ENCODE results near the gene FOXN3.

Gene FOXN3

DNA sequence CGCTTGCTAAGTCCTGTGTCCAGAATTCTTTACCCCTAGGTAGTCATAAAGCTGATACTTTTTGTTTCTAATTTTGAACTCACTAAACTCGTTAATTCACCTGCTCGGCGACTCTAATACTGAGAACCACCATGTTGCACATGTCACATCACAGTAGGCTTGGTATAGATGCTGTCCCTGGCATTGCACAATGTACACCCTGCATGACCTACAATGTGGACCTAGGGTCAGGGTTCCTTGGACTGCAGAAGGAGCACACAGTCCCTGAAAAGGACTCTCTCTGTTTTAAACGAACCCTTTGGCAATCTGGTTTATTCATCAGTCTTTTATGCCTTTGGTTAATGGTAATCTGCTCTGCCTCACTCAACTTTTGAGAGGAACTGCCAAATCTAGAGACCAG is 272.4 kb downstream of the FOXN3 start:
- DNase-seq = no peak

GRCh38 chr14:89144066-89144465 is 273.0 kb downstream of the FOXN3 start:
- DNase-seq = no peak

DNA sequence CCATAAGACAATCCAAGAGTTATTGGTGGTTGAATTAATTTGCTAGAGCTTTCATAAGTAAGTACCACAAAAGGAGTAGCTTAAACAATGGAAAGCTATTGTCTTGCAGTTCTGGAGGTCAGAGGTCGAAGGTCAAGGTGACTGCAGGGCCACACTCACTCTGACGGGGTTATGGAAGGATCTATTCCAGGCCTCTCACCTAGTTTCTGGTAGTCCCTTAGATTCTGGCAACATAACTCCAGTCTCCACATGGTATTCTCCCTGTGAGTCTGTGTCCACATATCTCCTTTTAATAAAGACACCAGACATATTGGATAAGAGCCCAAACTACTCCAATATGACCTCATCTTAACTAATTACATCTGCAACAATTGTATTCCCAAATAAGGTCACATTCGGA is 273.4 kb downstream of the FOXN3 start:
- DNase-seq = no peak

- no peak for DNase-seq
These were observed 274.7 kb downstream of the FOXN3 start for GRCh38 chr14:89142366-89142765.

DNA sequence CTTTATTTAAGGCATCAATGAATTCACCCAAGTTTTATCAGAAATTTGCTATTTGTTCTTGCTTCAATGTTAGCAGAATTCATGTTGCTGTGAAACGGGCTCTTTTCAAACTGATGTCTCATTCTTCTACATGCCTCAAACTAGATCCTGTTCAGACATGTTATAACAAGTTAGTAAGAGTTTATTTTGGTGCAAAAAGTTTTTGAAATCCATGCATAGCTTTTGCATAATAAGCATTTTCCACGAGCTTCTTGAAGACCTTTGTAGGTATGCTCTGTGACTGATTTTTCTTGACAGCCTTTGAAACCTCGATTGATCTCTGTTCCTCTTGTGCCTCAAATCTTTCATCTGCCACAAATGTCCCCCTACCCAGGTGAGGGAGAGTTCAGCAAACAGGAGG is 275.2 kb downstream of the FOXN3 start:
- no peak for DNase-seq

DNA sequence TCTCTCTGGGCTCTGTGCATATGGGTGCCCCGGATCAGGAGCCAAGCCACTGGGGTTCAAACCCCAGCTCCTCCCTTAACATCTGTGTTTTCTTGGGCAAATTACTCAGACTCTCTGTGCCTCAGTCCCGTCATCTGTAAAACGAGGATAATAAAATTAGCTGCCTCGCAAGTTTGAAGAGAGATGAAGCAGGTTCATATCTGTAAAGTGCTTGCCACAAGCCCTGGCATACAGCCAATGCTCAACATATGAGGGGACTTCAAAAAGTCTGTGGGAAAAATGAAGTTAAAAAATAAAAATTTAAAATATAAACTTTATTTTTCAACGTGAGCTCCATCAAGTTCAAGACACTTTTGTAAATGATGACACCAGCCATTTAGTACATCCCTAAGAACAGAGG is 276.7 kb downstream of the FOXN3 start:
- DNase-seq = no peak

DNA sequence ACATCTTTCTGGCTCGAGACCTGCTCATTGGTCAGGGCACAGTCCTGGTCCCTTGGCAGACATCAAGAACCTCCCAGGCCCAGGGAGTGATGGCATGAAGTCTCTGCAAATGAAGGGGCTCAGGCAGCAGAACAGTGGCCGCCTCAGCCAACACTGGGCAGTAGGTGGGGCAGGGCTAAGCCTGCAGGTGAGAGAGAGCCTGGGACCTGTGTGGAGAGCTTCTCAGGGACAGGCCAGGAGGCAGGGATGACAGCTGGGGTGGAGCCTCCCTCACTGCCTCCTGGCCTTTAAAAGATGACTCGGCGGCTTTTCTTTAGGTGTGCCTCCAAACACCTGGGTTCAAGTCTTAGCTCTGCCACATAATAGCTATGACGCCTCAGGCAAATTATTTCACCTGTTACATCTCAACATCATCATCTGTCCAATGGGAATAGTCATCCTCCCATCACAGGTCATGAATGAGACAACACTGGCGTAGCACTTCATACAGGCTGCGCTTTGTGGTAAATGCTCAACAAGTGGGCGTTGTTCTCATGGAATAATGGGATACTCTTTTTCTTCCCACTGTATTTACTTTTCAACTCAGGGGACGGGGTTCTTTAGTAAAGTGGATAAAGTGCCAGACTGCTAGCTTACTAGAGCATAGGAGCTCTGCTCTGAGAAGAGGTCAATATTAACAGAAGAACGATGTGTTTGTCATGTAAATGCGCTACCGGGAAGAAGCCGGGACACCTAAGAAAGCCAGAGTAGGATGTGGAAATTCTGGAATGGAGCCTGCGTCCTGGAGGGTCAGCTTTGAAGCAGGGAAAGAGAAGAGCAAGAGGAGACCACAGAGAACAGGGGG is 277.4 kb downstream of the FOXN3 start:
- no peak for DNase-seq

- no peak for DNase-seq
These were observed 278.2 kb downstream of the FOXN3 start for GRCh38 chr14:89138846-89139245.

- DNase-seq = no peak
These were observed 279.4 kb downstream of the FOXN3 start for GRCh38 chr14:89137526-89138163.

GRCh38 chr14:89136587-89136986 is 280.4 kb downstream of the FOXN3 start:
- no peak for DNase-seq

GRCh38 chr14:89134640-89135039 is 282.4 kb downstream of the FOXN3 start:
- no peak for DNase-seq

DNA sequence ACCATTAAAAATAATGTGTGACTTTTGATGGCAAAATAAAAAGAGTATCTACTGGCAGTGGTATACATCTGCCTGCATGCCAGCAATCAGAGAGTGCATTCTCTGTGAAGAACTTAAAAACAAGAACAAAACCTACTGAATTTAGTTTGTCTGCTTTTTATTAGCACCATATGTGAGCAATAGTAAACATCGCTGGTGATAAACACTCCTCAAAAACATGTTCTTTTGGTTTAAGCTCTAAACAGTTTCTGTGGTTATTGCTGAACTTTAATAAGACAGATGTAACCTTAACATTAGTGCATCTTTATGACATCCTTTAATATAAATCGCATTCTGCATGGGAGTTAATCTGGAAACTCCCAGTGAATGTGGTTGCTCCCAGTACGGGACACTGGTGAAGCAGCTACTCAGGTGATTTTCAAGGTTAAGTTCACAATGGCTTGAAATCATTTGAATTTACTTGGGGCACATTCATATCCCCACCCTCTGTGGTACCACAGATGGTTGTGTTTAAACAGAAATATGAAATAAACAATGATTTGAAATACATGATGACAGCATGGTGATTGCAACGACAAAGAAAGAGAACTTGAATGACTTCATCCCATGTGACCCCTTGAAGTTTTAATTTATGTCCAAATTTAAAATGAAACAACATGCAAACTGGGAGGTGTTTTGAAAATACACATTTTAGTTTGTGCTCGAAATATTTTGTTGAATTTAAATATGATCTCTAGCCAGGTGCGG is 285.9 kb downstream of the FOXN3 start:
- no peak for DNase-seq

GRCh38 chr14:89129570-89129969 is 287.5 kb downstream of the FOXN3 start:
- no peak for DNase-seq

- DNase-seq = no peak
These were observed 288.6 kb downstream of the FOXN3 start for GRCh38 chr14:89128311-89129026.

- DNase-seq = no peak
These were observed 290.6 kb downstream of the FOXN3 start for GRCh38 chr14:89126461-89126860.

GRCh38 chr14:89125216-89125615 is 291.8 kb downstream of the FOXN3 start:
- DNase-seq = no peak

DNA sequence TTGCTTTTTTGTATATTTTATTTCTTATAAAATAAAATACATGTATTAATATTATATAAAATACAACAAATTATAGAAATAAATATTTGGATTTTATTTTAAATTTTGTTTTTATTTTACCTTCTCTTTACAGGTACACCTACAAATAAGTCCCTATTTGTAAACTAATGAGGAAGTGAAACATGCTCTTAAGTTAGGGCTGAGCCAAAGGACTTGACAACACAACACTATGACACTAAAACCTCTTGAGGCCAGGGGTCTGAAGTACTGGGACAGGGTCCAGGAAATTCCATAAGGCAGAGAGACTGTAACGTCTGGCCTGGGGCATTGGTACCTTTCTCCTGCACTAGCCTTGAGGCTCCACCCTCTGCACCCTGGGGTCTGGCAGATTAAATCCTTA is 293.2 kb downstream of the FOXN3 start:
- DNase-seq = no peak

- DNase-seq = no peak
These were observed 293.8 kb downstream of the FOXN3 start for GRCh38 chr14:89123215-89123614.

- no peak for DNase-seq
These were observed 294.9 kb downstream of the FOXN3 start for GRCh38 chr14:89121968-89122620.

DNA sequence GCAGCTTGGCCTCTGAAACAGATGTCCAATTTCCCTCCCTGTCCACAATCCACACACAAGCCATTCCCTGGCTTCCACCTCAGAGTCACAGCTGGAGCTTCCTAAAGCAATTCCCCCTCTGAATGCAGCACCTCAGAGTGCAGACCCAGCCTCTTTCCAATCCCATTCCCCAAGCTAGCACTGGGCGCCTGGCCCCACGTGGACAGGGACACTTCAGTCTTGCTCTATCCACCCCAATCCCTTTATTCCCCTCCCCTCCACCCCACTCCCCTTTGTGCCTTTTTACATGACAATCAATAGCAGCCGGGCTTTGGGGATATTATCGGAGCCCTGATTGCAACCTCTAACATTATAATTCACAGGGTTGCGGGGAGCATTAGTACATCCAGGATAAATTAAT is 300.0 kb downstream of the FOXN3 start:
- no peak for DNase-seq

- no peak for DNase-seq
These were observed 302.9 kb downstream of the FOXN3 start for GRCh38 chr14:89114109-89114508.

- no peak for DNase-seq
These were observed 304.3 kb downstream of the FOXN3 start for GRCh38 chr14:89112720-89113119.

Data from activated T-cell treated with anti-CD3 and anti-CD28 coated beads, Interleukin-2, amount 50 U/mL, for 48 hours (primary cell).